Neutrophil (primary cell): ENCODE measurements around the gene RPL37A.

Experiments used
- H3K27ac ChIP-seq: fragments of 200-600 bp; sonication (generic); 2 replicates; pipeline ENCODE4 v1.5.1; 2016; ENCODE audit warnings: mild to moderate bottlenecking, moderate library complexity
- H3K27me3 ChIP-seq: fragments of 200-600 bp; sonication (generic); 2 replicates; pipeline ENCODE4 v1.6.0; 2016; ENCODE audit warnings: mild to moderate bottlenecking
- H3K36me3 ChIP-seq: fragments of 200-600 bp; sonication (generic); 2 replicates; pipeline ENCODE4 v1.5.1; 2017
- H3K4me1 ChIP-seq, 2 experiments: fragments of 200-600 bp in 1 of 2; sonication (generic) in 1 of 2; 1 replicate in 1 of 2; 2 replicates in 1 of 2; pipeline versions ENCODE4 v1.5.1 to v1.6.1; 2013 to 2016; ENCODE audit warnings: low read depth in 1 of 2, low read length in 1 of 2, mild to moderate bottlenecking in 1 of 2, moderate library complexity in 1 of 2; ENCODE audit not compliant: control insufficient read depth in 1 of 2, insufficient read depth in 1 of 2
- H3K4me3 ChIP-seq, 2 experiments: fragments of 200-600 bp in 1 of 2; sonication (generic) in 1 of 2; 1 replicate in 1 of 2; 2 replicates in 1 of 2; pipeline ENCODE4 v1.5.1; 2013 to 2016; ENCODE audit warnings: low read depth in 1 of 2, low read length in 1 of 2, mild to moderate bottlenecking in 1 of 2, moderate library complexity in 1 of 2
- H3K9me3 ChIP-seq: fragments of 200-600 bp; sonication (generic); 2 replicates; pipeline ENCODE4 v1.5.1; 2016
- CTCF ChIP-seq: fragments of 200-600 bp; sonication (generic); IDR thresholded peaks from 2 replicates; pipeline ENCODE4 v1.5.1; 2016; ENCODE audit warnings: antibody characterized with exemption

Gene RPL37A

GRCh38 chr2:216480221-216480620 is 18.4 kb upstream of the RPL37A start:
- H3K27me3 ChIP-seq = no peaks in the 10 kb centered on the region
- no peak overlapping the region for H3K27ac ChIP-seq
- peaks cover 3 to 6% of the 10 kb centered on the region in 2 experiments for H3K4me1 ChIP-seq
- no peaks in the 10 kb centered on the region for H3K9me3 ChIP-seq
- no peak for TF ChIP-seq CTCF
- peaks cover 25% of the 10 kb centered on the region for H3K36me3 ChIP-seq
- H3K4me3 ChIP-seq = no peak overlapping the region

- H3K9me3 ChIP-seq = no peaks in the 10 kb centered on the region
- H3K27me3 ChIP-seq = no peaks in the 10 kb centered on the region
- H3K4me1 ChIP-seq = peaks cover 20 to 24% of the 10 kb centered on the region in 2 experiments
- no peak overlapping the region for H3K27ac ChIP-seq
- no peak for TF ChIP-seq CTCF
- peaks cover 25% of the 10 kb centered on the region for H3K36me3 ChIP-seq
- no peak overlapping the region for H3K4me3 ChIP-seq
These were observed 16.0 kb upstream of the RPL37A start for GRCh38 chr2:216482640-216483039.

GRCh38 chr2:216485237-216485636 is 13.4 kb upstream of the RPL37A start:
- Histone ChIP-seq H3K36me3 (peaks cover 11% of the 10 kb centered on the region), H3K4me1 (peaks cover 20 to 25% of the 10 kb centered on the region in 2 experiments), H3K9me3 (no peaks in the 10 kb centered on the region), H3K27ac (no peak overlapping the region), H3K4me3 (no peak overlapping the region), H3K27me3 (no peaks in the 10 kb centered on the region)
- TF ChIP-seq CTCF = no peak

GRCh38 chr2:216485745-216486144 is 12.9 kb upstream of the RPL37A start:
- H3K27me3 ChIP-seq = no peaks in the 10 kb centered on the region
- peaks cover 20 to 25% of the 10 kb centered on the region in 2 experiments for H3K4me1 ChIP-seq

GRCh38 chr2:216486271-216486670 is 12.4 kb upstream of the RPL37A start:
- H3K9me3 ChIP-seq = no peaks in the 10 kb centered on the region
- peak overlapping the region; percentile 51 for H3K27ac ChIP-seq
- TF ChIP-seq CTCF = no peak
- peaks cover 11% of the 10 kb centered on the region for H3K36me3 ChIP-seq
- H3K27me3 ChIP-seq = no peaks in the 10 kb centered on the region
- H3K4me1 ChIP-seq = peaks cover 20 to 25% of the 10 kb centered on the region in 2 experiments
- no peak overlapping the region for H3K4me3 ChIP-seq

More at GRCh38 chr2:216485745-216486144, 12.9 kb upstream of the RPL37A start:
- no peak overlapping the region for H3K4me3 ChIP-seq
- peaks cover 11% of the 10 kb centered on the region for H3K36me3 ChIP-seq
- no peak for TF ChIP-seq CTCF
- H3K9me3 ChIP-seq = no peaks in the 10 kb centered on the region
- H3K27ac ChIP-seq = peak overlapping the region; percentile 51

- Histone ChIP-seq H3K27ac (peak overlapping the region; percentile 51), H3K9me3 (no peaks in the 10 kb centered on the region), H3K27me3 (no peaks in the 10 kb centered on the region), H3K4me3 (no peak overlapping the region), H3K36me3 (peaks cover 9% of the 10 kb centered on the region), H3K4me1 (peaks cover 20 to 25% of the 10 kb centered on the region in 2 experiments)
- TF ChIP-seq CTCF = no peak
These were observed 11.9 kb upstream of the RPL37A start for GRCh38 chr2:216486708-216487107.
